HL-60 (cell line): ENCODE measurements around the gene MYO3B.

Source experiments
- DNase-seq, 2 experiments: peaks; one replicate each; pipeline ENCODE4 v3.0.0-alpha.2; 2010 to 2020; ENCODE audit warnings: low read depth in 1 of 2, low spot score in 1 of 2
- H3K27ac ChIP-seq: fragments of 250-450 bp; sonication (Bioruptor Pico); replicated peaks from 2 replicates; pipeline ENCODE4 v1.5.1; 2020; ENCODE audit warnings: mild to moderate bottlenecking, moderate library complexity
- H3K27me3 ChIP-seq: fragments of 250-450 bp; sonication (Bioruptor Pico); 2 replicates; pipeline ENCODE4 v1.5.1; 2021; ENCODE audit warnings: mild to moderate bottlenecking, moderate library complexity; ENCODE audit not compliant: insufficient read depth, poor library complexity, severe bottlenecking
- H3K4me3 ChIP-seq: replicated peaks from 2 replicates; pipeline ENCODE4 v1.5.1; 2011; ENCODE audit warnings: mild to moderate bottlenecking, control low read depth, low read length; ENCODE audit not compliant: insufficient read depth
- CTCF ChIP-seq: IDR thresholded peaks from one replicate; pipeline ENCODE4 v1.5.1; 2011; ENCODE audit warnings: low read length, control low read depth, inconsistent platforms; ENCODE audit not compliant: insufficient read depth
- GABPA ChIP-seq: IDR thresholded peaks from 2 replicates; pipeline ENCODE4 v1.6.1; 2012; ENCODE audit warnings: low read depth
- POLR2AphosphoS5 ChIP-seq: IDR thresholded peaks from 2 replicates; pipeline ENCODE4 v1.6.1; 2012; ENCODE audit warnings: low read depth
- REST ChIP-seq: IDR thresholded peaks from 2 replicates; pipeline ENCODE4 v1.6.1; 2012; ENCODE audit warnings: low read depth; ENCODE audit not compliant: insufficient replicate concordance
- SPI1 ChIP-seq: IDR thresholded peaks from 2 replicates; pipeline ENCODE4 v1.6.1; 2012; ENCODE audit warnings: low read depth, mild to moderate bottlenecking, borderline replicate concordance

MYO3B gene

GRCh38 chr2:170587117-170587516 is 409.2 kb downstream of the MYO3B start:
- no peak overlapping the region for H3K27ac ChIP-seq
- DNase-seq: no peak
- no peak overlapping the region for H3K4me3 ChIP-seq
- TF ChIP-seq SPI1 (no peak), REST (no peak), GABPA (no peak), POLR2AphosphoS5 (no peak), CTCF (no peak)
- peaks cover 3% of the 10 kb centered on the region for H3K27me3 ChIP-seq

- no peak for TF ChIP-seq SPI1
- no peak for TF ChIP-seq POLR2AphosphoS5
- no peak for TF ChIP-seq CTCF
- no peak for TF ChIP-seq REST
- no peak for TF ChIP-seq GABPA
- H3K27me3 ChIP-seq: peaks cover 3% of the 10 kb centered on the region
- H3K4me3 ChIP-seq: no peak overlapping the region
- no peak for DNase-seq
- H3K27ac ChIP-seq: no peak overlapping the region
Observed at GRCh38 chr2:170587922-170588321, 410.0 kb downstream of the MYO3B start.

GRCh38 chr2:170588729-170589128 is 410.8 kb downstream of the MYO3B start:
- Histone ChIP-seq H3K4me3 (no peak overlapping the region), H3K27ac (no peak overlapping the region), H3K27me3 (peaks cover 3% of the 10 kb centered on the region)
- TF ChIP-seq POLR2AphosphoS5 (no peak), SPI1 (no peak), CTCF (no peak), GABPA (no peak), REST (no peak)
- DNase-seq: no peak
